NT2/D1 (cell line): ENCODE results near the gene DPP6.

Source experiments
- SUZ12 ChIP-seq: IDR thresholded peaks from 2 replicates; pipeline ENCODE4 v1.6.1; 2011; ENCODE audit not compliant: insufficient read length, insufficient read depth; ENCODE audit errors: extremely low read depth
- YY1 ChIP-seq: IDR thresholded peaks from 2 replicates; pipeline ENCODE4 v1.6.1; 2011; ENCODE audit not compliant: insufficient read length, insufficient read depth
- ZNF274 ChIP-seq: IDR thresholded peaks from 2 replicates; pipeline ENCODE4 v1.6.1; 2011; ENCODE audit warnings: mild to moderate bottlenecking, low read depth, low read length

DNA sequence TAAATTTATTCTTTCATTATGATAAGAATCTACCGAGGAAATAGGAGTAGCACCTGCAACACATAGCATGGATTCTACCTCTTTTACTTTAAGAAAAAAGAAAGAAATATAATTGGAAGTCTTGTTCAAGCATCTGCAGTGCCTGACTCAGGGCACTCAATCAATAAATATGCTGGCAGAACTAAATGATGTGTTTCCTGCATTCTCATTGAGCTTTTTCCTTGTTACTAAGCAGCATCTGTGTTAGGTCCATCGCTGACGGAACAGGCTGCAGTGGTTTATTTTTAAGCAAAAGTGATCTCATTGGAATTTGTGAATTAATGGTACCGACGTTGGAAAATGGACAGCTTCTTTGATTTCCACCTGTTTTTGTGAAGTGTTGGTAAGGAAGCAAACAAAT, 417.5 kb downstream of the DPP6 start:
- TF ChIP-seq ZNF274 (no peak), YY1 (no peak), SUZ12 (no peak)
